Measurements from ENCODE around the gene C10orf105. TPM values are rescaled to one million over a fixed set of nuclear protein-coding genes. Genes with fewer than 3 reads are reported as not detected.

The C10orf105 gene
- total RNA-seq, 1 experiment from 2014 or later, result not detected

- DNase-seq (ENCODE audit: low read depth), result no peak
Observed at GRCh38 chr10:71698737-71699136, 20.8 kb downstream of the C10orf105 start.

GRCh38 chr10:71697938-71698709, 21.5 kb downstream of the C10orf105 start:
- no peak for DNase-seq (ENCODE audit: low read depth)

- DNase-seq (ENCODE audit: low read depth), result no peak
Observed at GRCh38 chr10:71696628-71697326, 22.8 kb downstream of the C10orf105 start.

GRCh38 chr10:71695502-71696476, 23.8 kb downstream of the C10orf105 start:
- no peak for DNase-seq (ENCODE audit: low read depth)

GRCh38 chr10:71694567-71694968, 25.0 kb downstream of the C10orf105 start:
- no peak for DNase-seq (ENCODE audit: low read depth)

GRCh38 chr10:71694039-71694501, 25.5 kb downstream of the C10orf105 start:
- no peak for DNase-seq (ENCODE audit: low read depth)

GRCh38 chr10:71693377-71693776, 26.2 kb downstream of the C10orf105 start:
- DNase-seq (ENCODE audit: low read depth), result no peak

- DNase-seq (ENCODE audit: low read depth), result no peak
Observed at GRCh38 chr10:71692598-71693306, 26.8 kb downstream of the C10orf105 start.

GRCh38 chr10:71691405-71691804, 28.2 kb downstream of the C10orf105 start:
- DNase-seq (ENCODE audit: low read depth), result no peak

- DNase-seq (ENCODE audit: low read depth), result no peak
Observed at GRCh38 chr10:71690094-71690720, 29.4 kb downstream of the C10orf105 start.

GRCh38 chr10:71688256-71688655, 31.3 kb downstream of the C10orf105 start:
- no peak for DNase-seq (ENCODE audit: low read depth)

GRCh38 chr10:71687480-71687879, 32.1 kb downstream of the C10orf105 start:
- DNase-seq (ENCODE audit: low read depth), result no peak

GRCh38 chr10:71687077-71687476, 32.5 kb downstream of the C10orf105 start:
- DNase-seq (ENCODE audit: low read depth), result no peak

- DNase-seq (ENCODE audit: low read depth), result no peak
Observed at GRCh38 chr10:71685554-71686232, 33.9 kb downstream of the C10orf105 start.

GRCh38 chr10:71684356-71685173, 35.0 kb downstream of the C10orf105 start:
- DNase-seq (ENCODE audit: low read depth), result no peak

- DNase-seq (ENCODE audit: low read depth), result no peak
Observed at GRCh38 chr10:71683301-71683700, 36.3 kb downstream of the C10orf105 start.

GRCh38 chr10:71681977-71682376, 37.6 kb downstream of the C10orf105 start:
- no peak for DNase-seq (ENCODE audit: low read depth)

- no peak for DNase-seq (ENCODE audit: low read depth)
Observed at GRCh38 chr10:71679425-71679824, 40.2 kb downstream of the C10orf105 start.

Data from LHCN-M2 (cell line).